Measurements from ENCODE around the gene TRMT2A. TPM values are rescaled to one million over a fixed set of nuclear protein-coding genes. Genes with fewer than 3 reads are reported as not detected.

TRMT2A gene
- total RNA-seq, 2 experiments from 2014 or later: 97.5 to 118 TPM

GRCh38 chr22:20155330-20156041, 38.5 kb upstream of the TRMT2A start:
- POLR2A ChIA-PET: no interaction called here
- intact Hi-C loops (cut with micrococcal nuclease; ENCODE audit: unreplicated experiment): loop anchor here (10.0 kb wide), 2 partner anchors 299 to 539 kb away; no protein-coding TSS in a partner anchor
- H3K4me1 ChIP-seq (ENCODE audit: insufficient read depth, low read length, poor library complexity, severe bottlenecking): no peaks in the 10 kb centered on the region

DNA sequence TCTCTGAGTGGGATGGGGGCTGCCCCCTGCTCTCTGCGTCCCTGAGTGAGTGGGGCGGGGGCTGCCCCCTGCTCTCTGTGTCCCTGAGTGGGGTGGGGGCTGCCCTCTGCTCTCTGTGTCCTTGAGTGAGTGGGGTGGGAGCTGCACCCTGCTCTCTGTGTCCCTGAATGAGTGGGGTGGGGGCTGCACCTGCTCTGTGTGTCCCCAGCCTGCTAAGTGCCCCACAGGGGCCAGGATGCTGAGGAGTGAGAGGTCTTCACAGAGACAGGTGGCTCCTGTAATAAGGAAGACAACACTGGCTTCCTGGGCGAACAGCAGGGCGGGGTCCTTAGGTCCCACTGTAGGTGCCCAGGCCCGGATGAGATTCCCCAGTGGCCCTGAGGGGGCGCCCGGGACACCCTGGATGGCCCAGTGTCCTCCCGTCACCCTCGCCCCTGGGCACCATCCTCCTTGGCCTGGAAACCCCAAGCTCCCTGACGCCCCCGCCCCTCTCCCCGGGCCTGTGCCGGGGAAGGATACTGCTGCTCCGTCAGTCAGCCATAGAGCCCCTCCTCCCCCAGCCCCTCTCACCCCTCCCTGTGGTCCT, 37.7 kb upstream of the TRMT2A start:
- Histone ChIP-seq H3K4me2 (ENCODE audit: low read length) (no peak overlapping the region), H3K27ac (ENCODE audit: low read depth, low read length, poor library complexity, severe bottlenecking) (no peak overlapping the region), H3K4me1 (ENCODE audit: insufficient read depth, low read length, poor library complexity, severe bottlenecking) (no peaks in the 10 kb centered on the region), H3K36me3 (ENCODE audit: insufficient read depth, low read length) (no peaks in the 10 kb centered on the region), H3K4me3 (ENCODE audit: low read depth, low read length, poor library complexity, severe bottlenecking) (no peak overlapping the region), H3K9me3 (ENCODE audit: low read length) (no peaks in the 10 kb centered on the region), H4K20me1 (ENCODE audit: insufficient read depth, low read length) (no peaks in the 10 kb centered on the region), H3K79me2 (ENCODE audit: insufficient read depth, low read depth, low read length) (no peaks in the 10 kb centered on the region), H3K9me2 (ENCODE audit: insufficient read depth, low read length) (no peaks in the 10 kb centered on the region), H2AFZ (ENCODE audit: low read length) (no peak overlapping the region)
- TF ChIP-seq, protein P1, sequence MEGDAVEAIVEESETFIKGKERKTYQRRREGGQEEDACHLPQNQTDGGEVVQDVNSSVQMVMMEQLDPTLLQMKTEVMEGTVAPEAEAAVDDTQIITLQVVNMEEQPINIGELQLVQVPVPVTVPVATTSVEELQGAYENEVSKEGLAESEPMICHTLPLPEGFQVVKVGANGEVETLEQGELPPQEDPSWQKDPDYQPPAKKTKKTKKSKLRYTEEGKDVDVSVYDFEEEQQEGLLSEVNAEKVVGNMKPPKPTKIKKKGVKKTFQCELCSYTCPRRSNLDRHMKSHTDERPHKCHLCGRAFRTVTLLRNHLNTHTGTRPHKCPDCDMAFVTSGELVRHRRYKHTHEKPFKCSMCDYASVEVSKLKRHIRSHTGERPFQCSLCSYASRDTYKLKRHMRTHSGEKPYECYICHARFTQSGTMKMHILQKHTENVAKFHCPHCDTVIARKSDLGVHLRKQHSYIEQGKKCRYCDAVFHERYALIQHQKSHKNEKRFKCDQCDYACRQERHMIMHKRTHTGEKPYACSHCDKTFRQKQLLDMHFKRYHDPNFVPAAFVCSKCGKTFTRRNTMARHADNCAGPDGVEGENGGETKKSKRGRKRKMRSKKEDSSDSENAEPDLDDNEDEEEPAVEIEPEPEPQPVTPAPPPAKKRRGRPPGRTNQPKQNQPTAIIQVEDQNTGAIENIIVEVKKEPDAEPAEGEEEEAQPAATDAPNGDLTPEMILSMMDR (conservative IDR thresholded peaks at IDR 0.05; ENCODE audit: low read length): no peak
- ChIA-PET POLR2A (no interaction called here), CTCF (ENCODE audit: unreplicated experiment) (no interaction called here)
- intact Hi-C loops (cut with micrococcal nuclease; ENCODE audit: unreplicated experiment): loop anchor here (10.0 kb wide), 2 partner anchors 300 to 540 kb away; no protein-coding TSS in a partner anchor
- DNase-seq (ENCODE audit: low spot score): no peak
- no TSS peak for BruUV-seq (replicated peaks)

More at GRCh38 chr22:20155330-20156041, 38.5 kb upstream of the TRMT2A start:
- Histone ChIP-seq H3K4me2 (ENCODE audit: low read length) (no peak overlapping the region), H2AFZ (ENCODE audit: low read length) (no peak overlapping the region), H3K79me2 (ENCODE audit: insufficient read depth, low read depth, low read length) (no peaks in the 10 kb centered on the region), H4K20me1 (ENCODE audit: insufficient read depth, low read length) (no peaks in the 10 kb centered on the region), H3K9me2 (ENCODE audit: insufficient read depth, low read length) (no peaks in the 10 kb centered on the region), H3K36me3 (ENCODE audit: insufficient read depth, low read length) (no peaks in the 10 kb centered on the region), H3K4me3 (ENCODE audit: low read depth, low read length, poor library complexity, severe bottlenecking) (no peak overlapping the region), H3K9me3 (ENCODE audit: low read length) (no peaks in the 10 kb centered on the region), H3K27ac (ENCODE audit: low read depth, low read length, poor library complexity, severe bottlenecking) (no peak overlapping the region)
- TF ChIP-seq, protein P1 (conservative IDR thresholded peaks at IDR 0.05; ENCODE audit: low read length): no peak
- BruUV-seq (replicated peaks): no TSS peak
- no peak for DNase-seq (ENCODE audit: low spot score)
- CTCF ChIA-PET (ENCODE audit: unreplicated experiment): interaction anchor here (0.6 kb wide), 1 partner anchor 177 kb away, joined by 4 read pairs; no protein-coding TSS in a partner anchor

- Histone ChIP-seq H3K4me3 (ENCODE audit: low read depth, low read length, poor library complexity, severe bottlenecking) (no peak overlapping the region), H3K79me2 (ENCODE audit: insufficient read depth, low read depth, low read length) (no peaks in the 10 kb centered on the region), H3K27ac (ENCODE audit: low read depth, low read length, poor library complexity, severe bottlenecking) (no peak overlapping the region), H4K20me1 (ENCODE audit: insufficient read depth, low read length) (no peaks in the 10 kb centered on the region), H2AFZ (ENCODE audit: low read length) (no peak overlapping the region), H3K36me3 (ENCODE audit: insufficient read depth, low read length) (no peaks in the 10 kb centered on the region), H3K4me1 (ENCODE audit: insufficient read depth, low read length, poor library complexity, severe bottlenecking) (no peaks in the 10 kb centered on the region), H3K9me2 (ENCODE audit: insufficient read depth, low read length) (no peaks in the 10 kb centered on the region), H3K4me2 (ENCODE audit: low read length) (no peak overlapping the region), H3K9me3 (ENCODE audit: low read length) (no peaks in the 10 kb centered on the region)
- TF ChIP-seq, protein P1 (conservative IDR thresholded peaks at IDR 0.05; ENCODE audit: low read length): no peak
- no peak for TF ChIP-seq EZH2phosphoT487 (IDR thresholded peaks at IDR 0.05; ENCODE audit: borderline replicate concordance, low read depth, low read length)
- no peak for DNase-seq (ENCODE audit: low spot score)
- intact Hi-C loops (cut with micrococcal nuclease; ENCODE audit: unreplicated experiment): loop anchor here (10.0 kb wide), 2 partner anchors 301 to 541 kb away; no protein-coding TSS in a partner anchor
- POLR2A ChIA-PET: no interaction called here
- no TSS peak for BruUV-seq (replicated peaks)
- CTCF ChIA-PET (ENCODE audit: unreplicated experiment): no interaction called here
These were observed 36.9 kb upstream of the TRMT2A start for GRCh38 chr22:20153945-20154344.

Data from OCI-LY7 (cell line).